ENCODE data around the gene RPL10.

RPL10 gene

DNA sequence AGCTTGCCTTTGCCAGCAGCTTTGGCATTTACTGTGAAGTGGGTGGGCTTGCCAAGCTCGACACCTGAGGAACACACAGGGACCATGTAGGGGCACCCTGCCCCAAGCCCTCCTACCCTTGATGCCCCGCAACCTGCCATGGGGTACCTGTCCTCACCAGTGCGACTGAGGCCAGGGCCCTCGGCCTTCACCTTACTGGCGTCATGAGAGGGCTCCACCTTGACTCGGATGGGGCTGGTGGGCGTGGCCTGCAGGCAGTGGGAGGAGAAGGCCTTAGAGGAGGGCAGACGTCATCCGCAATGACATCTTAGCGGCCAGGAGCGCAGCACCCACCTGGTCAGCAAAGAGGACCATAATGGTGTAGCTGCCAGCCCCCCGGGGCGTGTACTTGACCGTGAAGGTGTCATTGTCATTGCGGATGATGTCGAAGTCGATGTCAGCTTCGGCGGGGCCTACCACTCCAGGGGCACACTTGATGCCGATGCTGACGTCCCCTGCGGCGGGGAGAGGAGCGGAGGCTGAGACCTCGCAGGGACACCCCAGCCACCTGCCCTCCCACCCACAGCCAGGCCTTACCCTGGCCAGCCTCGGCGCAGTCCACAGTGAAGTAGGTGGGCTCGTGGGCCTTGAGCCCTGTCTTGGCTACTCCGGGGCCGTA, 36.0 kb upstream of the RPL10 start:
- DNase-seq (ENCODE audit: low spot score), result no peak

DNA sequence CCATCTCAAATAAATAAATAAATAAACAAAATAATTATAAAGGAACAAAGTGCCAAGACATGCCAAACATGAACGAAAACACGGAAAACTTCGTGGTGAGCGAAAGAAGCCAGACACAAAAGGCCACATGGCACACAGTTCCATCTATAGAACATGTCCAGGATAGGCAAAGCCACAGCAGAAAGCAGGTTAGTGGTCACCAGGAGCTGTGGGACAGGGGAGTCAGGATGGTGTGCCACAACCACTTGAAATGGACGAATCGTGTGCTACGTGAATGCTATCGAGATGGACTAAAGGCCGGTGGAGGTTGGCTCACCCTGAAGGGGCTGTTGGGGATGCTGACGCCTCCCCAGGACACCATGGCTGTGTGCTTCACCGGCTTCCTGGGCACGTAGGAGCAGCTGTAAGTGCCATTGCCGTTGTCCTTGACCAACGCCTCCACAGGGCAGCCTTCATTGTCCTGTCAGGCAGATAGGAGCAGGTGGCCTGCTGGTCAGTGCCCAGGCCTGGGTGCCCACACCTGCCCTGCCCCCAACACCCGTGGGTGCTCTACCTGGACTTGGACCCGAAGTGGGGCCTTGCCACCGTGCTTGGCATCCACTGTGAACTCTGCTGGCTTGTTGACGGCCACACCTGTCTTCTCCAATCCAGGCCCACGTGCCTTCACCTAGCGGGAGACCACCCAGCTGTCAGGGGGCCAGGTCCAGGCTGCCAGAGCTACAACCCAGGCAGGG, 34.3 kb upstream of the RPL10 start:
- no peak for DNase-seq (ENCODE audit: low spot score)

DNA sequence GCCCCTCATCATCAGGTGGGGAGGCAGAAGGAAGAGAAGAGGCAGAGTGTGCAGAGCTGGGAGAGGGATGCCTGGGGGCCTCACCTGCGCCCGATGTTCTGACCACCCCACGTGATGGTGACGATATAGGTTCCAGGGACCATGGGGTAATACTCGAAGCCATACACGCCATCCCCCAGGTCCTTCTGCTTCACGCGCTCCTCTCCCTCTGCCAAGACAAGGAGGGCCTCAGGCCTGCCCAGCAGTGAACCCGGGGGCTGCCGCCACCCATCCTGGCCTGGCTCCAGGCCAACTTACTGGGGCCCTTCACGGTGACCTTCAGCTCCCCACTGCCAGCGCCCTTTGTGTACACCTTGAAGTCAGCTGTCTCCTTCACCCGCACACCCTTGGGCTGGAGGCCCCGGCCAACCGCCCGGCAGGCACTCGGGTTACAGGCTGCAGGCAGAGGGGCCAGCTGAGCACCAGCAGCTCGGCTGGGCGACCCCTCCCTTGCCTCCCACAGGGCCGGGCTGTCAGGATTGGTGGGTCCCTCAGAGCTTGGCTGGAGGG, 33.1 kb upstream of the RPL10 start:
- no peak for DNase-seq (ENCODE audit: low spot score)

DNA sequence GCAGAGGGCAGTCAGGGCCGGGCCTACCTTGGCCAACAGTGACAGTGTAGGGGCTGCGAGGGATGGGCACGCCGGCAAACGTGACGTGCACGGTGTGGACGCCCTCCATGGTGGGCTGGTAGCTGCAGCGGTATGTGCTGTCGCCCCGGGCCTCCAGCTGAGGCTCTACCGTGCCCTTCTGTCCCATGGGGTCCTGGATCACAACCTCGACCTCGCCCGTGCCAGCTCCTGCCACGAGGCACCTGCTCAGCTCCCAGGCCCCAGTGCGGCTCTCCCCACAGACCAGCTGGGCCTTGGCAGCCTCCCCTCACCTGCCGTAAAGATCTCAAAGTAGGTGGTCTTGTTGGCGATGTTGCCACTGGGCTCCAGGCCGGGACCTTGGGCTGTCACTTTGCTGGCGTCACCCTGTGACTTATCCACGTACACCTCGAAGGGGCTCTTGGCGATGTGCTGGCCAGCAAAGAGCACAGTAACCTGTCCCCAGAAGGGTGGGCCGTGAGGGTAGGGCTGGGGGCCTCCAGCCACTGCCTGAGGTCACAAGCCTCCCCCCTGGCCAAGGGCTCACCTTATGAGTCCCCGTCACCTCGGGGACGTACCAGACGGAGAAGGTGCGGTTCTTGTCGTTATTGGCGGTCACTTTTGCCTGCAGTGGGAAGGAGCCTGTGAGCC, 32.0 kb upstream of the RPL10 start:
- no peak for DNase-seq (ENCODE audit: low spot score)

DNA sequence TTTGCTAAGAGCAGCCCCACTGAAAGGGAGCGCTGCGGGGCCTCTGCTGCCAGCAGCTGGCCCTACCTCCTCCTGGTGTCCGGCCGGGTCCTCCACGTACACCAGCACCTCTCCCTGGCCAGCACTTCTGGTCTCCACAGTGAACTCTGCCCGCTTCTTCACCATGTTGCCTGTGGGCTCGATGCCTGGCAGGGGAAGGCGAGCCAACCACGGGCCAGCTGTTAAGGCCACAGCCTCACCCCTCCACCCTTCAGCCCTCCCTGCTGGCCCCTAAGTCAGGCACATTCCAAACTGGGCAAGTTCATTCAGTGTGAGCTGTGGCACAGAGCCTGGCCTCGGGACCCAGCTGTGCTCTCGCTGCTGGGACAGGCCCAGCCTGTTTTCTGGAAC, 31.5 kb upstream of the RPL10 start:
- no peak for DNase-seq (ENCODE audit: low spot score)

DNA sequence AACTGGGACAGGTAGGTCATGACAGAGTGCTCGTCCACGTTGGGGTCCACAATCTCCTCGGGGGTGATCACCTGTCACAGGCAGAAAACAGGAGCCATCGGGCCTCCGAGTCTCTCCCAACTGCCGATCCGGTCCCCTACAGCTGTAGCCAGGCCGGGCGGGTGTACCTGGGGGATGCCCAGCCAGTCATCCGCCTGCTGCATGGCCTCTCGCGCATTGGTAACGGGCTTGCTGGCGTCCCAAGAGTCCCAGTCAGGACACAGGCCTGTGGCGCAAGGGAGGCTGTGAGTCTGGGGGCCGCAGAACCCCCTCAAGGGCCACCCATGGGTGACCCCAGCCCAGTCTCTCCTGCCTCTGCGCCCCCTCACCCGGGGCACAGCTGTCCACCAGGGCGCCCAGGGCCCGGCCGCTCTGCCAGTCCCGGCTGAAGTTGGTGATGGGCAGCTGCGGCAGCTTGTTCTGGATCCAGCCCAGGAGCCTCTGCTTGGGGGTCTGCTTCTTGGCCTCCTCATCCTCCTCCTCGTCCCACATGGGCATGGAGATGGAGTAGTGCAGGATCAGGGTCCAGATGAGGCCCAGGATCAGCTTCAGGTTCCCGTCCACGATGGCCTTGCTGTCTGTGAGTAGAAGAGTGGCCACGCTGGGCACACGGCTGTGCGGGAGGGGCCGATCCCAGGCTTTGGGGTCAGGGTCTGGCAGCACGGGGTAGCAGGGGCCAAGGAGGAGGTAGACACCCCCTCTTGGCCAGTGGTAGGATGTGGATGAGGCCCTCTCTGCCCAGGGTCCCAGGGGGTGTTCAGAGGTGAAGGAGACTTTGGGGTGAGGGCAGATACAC, 30.5 kb upstream of the RPL10 start:
- DNase-seq (ENCODE audit: low spot score), result no peak

DNA sequence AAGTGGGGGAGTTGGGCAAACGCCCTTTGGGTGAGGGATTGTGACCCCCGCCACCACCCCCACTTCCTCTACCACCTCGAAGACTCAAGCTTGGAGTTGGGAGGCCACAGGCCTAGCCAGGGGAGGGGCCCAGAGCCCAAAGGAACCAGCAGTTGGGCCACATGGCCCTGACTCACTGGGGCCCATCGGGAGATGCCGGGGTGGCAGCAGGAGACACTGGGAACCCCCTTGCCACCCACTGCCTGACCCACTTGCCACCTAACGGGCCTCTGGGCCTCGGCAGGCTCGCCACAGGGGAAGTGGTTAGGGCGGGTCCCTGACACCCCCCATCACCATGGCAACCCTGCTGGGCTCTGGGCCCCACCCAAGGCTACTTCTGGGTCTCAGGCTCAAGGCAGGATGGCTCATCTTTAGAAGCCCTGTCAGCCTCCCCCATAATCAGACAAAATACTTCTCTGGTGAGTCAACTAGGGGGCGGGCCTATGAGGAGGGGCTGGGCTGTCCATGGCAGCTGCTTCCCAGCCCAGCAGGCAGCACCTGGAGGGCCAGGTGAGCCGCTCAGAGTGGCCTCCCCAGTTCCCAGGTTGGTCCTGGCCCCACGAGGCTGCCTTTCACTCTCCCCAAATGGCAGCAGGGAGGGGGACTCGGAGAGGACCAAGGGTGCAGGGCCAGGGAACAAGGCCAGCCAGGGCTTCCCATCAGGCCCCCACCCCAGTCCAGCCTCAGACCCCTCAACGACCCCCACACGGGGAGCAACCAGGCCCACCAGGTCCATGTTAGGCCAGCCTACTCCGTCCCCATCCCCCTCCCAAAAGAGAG, 29.3 kb upstream of the RPL10 start:
- DNase-seq (ENCODE audit: low spot score), result peak; percentile 97

DNA sequence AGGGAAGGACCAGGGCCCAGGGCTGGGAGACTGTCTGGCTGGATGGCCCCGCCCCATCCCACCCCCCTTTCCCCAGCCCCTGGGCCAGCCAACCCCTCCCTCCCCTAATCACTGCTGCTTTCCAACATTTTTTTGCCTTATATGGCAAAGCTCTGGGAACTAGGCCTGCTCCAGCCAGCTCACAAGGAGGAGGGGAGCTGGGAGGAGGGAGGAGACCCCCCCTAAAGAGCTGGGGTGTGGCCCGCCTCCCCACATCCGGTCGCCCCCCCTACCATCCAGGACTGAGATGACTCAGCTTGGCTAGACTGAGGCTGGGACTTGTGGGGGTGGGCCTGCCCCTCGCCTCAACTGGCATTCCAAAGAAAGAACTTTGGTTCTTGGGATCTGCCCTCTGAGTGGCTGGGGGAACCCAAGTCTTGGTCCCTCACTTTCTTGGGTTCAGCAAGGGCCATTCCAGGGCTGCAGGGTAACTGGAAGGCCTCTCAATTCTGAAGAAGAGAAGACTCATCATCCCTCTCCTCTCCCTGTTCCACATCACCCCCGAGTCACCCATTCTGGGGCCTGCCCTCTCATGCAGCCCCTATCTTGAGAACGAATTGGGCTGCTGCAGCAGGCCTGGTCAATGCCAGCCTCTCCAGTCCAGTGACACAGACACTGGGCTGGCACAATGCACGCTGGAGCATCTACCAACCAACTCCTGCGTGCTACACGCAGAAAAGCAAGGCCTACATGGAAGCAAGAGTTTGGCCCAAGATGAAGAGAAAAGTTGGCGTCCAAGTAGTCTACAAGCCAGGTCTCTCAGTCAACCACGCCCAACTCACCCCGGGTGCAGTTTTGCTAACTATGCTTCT, 28.5 kb upstream of the RPL10 start:
- peak; percentile 93 for DNase-seq (ENCODE audit: low spot score)

DNA sequence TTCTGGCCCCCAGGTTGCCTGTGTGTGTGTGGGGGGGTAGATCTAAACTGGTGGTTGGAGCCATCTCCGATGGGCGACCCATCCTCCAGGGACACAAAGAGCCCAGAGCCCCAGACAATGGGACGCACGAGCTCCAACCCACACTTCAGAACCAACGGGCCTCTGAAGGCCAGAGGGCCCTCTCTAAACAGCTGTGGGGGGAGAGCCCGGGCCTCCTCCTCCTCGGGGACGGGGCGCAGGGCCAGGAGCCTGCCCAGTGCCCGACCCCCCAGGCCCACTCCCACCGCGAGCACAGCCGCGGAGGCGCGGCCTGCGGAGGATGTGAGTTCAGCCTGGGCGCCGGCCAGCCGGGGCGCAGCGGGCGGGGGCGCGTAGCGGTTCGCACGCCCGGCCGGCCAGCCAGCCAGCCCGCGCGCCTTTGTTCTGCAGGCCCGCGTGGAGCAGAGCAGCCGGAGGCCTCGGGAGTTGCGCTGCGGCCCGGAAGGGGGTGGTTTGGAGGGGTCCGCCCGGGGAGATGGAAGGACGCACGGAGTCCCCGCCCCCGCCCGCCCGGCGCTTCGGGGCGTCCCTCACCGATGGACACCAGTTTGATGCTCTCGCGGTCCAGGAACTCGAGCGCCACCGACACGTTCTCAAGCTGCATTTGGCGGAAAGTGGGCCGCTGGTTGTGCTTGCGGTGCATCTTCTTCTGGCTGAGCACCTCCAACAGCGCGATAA, 27.7 kb upstream of the RPL10 start:
- no peak for DNase-seq (ENCODE audit: low spot score)

DNA sequence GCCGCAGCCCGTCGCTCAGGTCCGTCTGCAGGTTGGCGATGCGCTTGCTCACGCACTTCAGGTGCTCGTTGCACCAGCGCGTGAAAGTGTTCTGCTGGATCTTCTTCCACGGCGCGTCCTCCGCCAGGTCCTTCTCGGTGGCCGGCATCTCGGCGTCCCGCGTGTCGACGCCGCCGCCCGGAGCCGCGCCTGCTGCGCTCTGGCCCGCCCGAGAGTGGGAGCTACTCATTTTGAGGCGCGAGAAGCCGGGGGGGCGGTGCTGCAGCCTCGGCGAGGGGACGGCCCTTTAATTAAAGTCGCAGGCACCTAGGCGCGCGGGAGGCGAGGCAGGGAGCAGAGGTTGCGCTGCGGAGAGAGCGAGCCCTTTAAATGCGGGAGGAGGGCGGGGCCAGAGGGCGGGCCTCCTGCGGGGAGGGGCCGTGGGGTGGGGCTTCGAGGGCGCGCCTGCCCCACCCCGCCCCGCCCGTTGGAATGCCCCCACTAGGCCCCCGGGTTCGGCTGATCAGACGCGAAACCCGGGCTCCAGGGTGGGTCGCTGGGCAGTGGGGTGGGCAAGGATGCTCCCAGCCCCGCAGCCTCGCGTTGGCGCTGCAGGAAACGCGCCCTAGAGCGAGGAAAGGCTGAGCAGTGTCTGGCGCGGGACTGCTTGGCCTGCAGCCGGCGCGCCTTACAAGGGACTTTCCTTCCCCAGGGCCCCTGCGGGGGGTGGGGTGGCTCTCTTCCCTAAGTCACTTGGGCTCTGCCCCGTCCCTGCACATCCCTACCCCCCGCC, 27.0 kb upstream of the RPL10 start:
- peak; percentile 94 for DNase-seq (ENCODE audit: low spot score)

DNA sequence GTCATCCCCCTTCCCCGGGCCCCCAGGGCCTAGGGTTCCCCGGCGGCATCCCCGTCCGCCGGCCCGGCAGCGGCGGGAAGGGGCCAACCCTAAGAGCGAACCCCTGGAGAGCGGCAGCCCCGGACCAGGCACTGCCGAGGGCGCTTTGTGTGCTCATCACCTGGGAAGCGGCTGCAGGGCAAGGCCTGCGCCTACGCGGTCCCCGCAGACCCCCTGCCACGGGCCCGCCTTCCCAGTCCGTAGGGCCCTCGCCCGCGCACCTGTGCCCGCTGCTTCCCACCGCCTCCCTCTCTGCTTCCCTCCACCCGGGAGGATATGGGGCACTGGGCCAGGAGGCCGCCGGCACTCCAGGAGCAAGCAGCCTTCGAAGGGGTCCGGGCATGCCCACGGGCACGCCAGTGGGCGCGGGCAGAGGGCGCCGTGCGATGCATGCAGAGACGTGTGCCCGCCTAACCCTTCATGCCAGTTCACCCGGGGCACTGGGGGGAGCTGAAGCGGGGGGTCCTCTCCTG, 26.3 kb upstream of the RPL10 start:
- DNase-seq (ENCODE audit: low spot score), result no peak

DNA sequence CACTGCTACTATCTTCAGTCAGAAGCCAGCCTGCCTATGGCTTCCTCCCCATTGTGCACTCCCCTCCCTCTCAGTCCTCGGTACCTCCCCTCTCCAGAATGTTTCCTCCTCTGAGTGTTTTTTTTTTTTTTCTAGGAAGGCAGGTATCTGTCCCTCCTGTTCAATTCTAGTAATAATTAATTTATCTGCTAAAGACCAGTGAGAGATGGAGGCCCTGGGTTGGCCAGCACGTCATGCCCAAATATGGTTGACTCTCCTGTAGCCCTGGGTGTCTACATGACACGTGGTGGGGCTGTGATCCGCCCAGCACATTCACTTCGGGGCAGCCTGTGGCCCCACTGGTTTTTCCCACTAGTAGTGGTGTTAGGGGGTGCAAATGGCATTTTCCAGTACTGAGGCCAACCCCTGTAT, 25.6 kb upstream of the RPL10 start:
- peak; percentile 52 for DNase-seq (ENCODE audit: low spot score)

DNA sequence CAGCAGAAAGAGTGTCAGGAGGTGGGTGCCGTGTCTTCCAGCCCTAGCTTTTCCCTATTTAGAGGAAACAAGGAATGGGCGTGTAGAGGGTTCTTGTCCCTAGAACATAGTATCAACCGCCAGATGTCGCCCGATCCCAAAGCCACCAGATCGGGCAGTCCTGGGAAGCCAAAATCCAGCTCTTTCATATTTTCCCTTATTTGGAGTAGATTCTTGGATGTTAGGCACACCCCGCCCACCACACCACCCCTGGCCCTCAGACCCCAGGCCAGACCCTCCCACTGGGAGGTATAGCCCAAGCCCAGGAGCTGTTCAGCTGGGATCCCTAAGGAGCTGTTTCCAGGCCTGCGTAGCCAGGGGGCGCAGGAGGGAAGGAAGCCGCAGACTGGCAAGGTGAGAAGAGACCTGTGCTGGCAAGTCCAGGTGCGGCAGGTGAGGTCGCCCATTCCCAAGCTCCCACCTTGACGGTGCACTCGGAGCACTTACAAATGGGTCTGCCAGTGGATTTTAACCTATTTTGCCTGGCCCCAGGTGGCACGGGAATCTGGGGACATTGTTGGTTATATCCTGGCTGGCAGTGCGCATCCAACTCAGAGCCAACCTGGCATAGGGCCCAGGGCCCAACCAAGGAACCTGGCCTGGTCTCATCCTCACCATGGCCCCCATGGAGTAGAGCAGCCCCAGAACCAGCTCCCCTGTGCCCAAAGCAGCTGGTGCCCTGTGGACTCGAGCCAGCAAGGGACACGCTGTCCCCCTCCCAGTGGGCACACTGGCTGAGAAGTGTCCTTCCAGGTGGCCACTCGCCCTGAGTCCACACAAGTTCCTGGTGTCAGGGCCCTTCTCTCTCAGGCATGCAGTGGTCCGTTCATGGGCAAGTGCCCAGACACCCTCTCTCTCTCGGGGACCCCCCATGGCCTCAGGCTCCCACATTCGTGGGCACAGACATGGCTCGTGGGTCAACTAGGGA, 24.6 kb upstream of the RPL10 start:
- peak; percentile 80 for DNase-seq (ENCODE audit: low spot score)

DNA sequence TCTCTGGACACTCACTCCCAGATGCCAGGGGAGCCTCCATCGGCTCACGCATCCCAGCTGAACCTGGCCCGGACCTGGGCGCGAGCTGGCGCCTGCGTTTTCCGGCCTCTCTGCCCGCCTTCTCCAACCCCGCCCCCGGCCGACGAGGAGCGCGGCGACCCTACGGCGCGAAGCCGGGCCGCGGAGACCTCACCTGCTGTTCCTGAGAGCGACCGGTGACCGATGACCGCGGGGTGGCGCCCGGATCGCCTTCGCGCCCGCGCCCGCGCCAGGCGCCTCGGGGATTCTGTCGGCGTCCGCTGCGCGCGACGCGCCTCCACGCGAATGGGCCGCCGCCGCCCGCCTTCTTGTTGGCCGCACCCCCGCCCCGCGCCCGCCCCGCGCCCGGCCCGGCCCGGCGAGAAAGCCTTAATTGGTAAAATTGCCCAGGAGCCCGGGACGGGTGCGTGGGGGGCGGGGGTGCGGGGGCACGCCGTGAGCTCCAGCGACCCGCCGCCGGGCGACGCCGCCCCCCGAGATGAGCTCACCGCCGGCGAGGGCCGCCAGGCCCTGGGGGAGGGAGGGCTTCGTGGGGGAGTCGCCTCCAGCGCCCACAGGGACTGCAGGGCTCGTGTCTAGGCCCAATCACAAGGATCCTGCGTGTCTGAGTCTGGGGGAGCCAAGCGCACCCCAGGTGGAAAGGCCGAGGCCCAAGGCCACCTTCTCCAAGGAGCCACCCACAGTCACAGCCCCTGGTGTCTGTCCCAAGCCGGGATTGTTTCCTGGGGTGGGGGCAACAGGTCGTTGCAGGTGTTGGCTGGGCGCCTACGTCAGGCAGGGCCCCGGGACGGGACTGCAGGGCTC, 23.6 kb upstream of the RPL10 start, which contains the start of gene FLNA:
FLNA (minus strand) TSS at position 322 of the 843 bp plus-strand sequence. CDS start 3,389 bp downstream, outside the sequence.
- DNase-seq (ENCODE audit: low spot score), result peak; percentile 56

DNA sequence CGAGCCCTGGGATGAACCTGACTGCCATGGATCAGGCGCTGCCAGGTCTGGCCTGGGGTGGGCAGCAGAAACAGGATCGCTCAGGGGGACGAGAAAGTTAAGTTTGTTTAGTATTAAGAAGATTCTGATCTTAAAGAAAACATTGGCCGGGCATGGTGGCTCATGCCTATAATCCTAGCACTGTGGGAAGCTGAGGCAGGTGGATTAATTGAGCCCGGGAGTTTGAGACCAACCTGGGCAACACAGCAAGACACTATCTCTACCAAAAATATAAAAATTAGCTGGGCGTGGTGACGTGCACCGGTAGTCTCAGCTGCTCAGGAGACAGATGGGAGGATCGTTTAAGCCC, 23.0 kb upstream of the RPL10 start:
- no peak for DNase-seq (ENCODE audit: low spot score)

DNA sequence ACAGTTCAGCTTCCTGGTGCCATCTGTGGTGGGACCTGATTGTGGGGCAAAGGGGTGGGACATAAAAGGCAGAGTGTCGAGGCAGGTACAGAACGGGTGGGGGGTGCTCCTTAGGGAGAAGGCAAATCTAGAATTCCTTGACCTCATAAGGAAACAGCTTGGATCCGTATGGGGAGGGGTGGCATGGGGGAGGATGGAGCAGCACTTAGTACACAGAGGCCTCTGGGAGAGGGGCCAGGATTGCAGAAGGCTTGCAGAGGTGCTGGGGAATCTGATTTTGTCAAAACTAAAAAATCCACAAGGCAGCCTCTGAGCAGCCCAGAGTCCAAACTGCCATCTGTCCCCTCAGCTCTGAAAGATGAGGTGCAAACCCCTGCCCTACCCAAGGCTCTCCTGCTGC, 21.4 kb upstream of the RPL10 start:
- no peak for DNase-seq (ENCODE audit: low spot score)
